Muscle layer of colon (tissue), 2 donors: ENCODE measurements around the gene COP1.

Source experiments
- H3K27ac ChIP-seq: one replicate; pipeline ENCODE4 v1.7.0; 2013; ENCODE audit warnings: low read depth, mild to moderate bottlenecking, low read length, moderate library complexity
- H3K27me3 ChIP-seq, 2 donors: one replicate each; pipeline ENCODE4 v1.7.0; 2013; ENCODE audit warnings: low read length in 2 of 2, mild to moderate bottlenecking in 2 of 2; ENCODE audit not compliant: insufficient read depth in 2 of 2, control insufficient read depth in 1 of 2
- H3K36me3 ChIP-seq: one replicate; pipeline ENCODE4 v1.7.0; 2013; ENCODE audit warnings: mild to moderate bottlenecking, low read length; ENCODE audit not compliant: insufficient read depth
- H3K4me1 ChIP-seq: one replicate; pipeline ENCODE4 v1.7.0; 2013; ENCODE audit warnings: mild to moderate bottlenecking, low read length; ENCODE audit not compliant: insufficient read depth
- H3K4me3 ChIP-seq, 2 donors: one replicate each; pipeline ENCODE4 v1.7.0; 2013; ENCODE audit warnings: low read length in 2 of 2, low read depth in 1 of 2, mild to moderate bottlenecking in 1 of 2, moderate library complexity in 1 of 2
- H3K9ac ChIP-seq: one replicate; pipeline ENCODE4 v1.7.0; 2013; ENCODE audit warnings: low read length
- H3K9me3 ChIP-seq: one replicate; pipeline ENCODE4 v1.7.0; 2013; ENCODE audit warnings: mild to moderate bottlenecking, low read length
- donor health status: abdominal sarcoma.
- donor health status: Adenocarcinoma of cecum.

The COP1 gene

DNA sequence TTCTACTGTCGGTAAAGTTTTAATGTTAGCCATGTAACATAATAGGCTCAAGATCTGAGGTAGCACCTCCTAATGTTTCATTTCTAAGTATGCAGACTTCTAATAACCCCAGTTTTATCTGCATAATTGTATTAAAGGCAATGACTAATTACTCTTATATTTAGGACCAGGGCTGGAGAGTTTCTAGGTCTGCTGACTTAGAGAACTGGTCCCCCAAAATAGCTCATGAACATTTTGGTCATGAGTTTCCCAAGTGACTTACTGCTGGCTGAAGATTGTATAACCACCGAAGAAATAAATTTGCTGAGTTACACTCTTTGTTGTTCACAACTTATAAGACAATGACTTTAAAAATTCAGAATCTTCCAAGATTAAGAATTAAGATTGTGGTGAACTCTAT, 265.9 kb downstream of the COP1 start:
- Histone ChIP-seq H3K4me3 (no peak overlapping the region), H3K4me1 (no peaks in the 10 kb centered on the region), H3K27me3 (no peaks in the 10 kb centered on the region), H3K36me3 (peaks cover 17% of the 10 kb centered on the region), H3K9ac (no peak overlapping the region), H3K9me3 (no peaks in the 10 kb centered on the region), H3K27ac (no peak overlapping the region)

DNA sequence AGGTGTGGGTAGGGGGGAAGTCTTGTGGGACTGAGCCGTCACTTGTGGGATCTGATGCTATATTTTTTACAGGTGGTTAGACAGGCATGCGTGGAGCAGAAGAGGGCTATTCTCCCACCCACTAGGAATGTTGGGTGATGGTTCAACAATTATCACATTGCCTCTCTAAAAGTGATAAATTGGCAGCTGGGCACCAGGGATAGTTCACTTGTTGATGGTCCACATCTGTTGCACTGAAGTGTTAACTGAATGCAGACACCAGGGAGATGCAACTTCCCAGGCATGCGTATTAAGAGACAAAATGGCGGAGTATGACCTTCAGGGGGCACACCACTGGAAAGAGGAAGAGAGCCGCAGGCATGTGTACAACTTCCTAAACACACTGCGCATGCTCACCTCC, 270.4 kb downstream of the COP1 start:
- no peaks in the 10 kb centered on the region for H3K9me3 ChIP-seq
- H3K36me3 ChIP-seq = peaks cover 9% of the 10 kb centered on the region
- no peak overlapping the region for H3K27ac ChIP-seq
- no peaks in the 10 kb centered on the region for H3K27me3 ChIP-seq
- no peaks in the 10 kb centered on the region for H3K4me1 ChIP-seq
- H3K9ac ChIP-seq = no peak overlapping the region
- H3K4me3 ChIP-seq = no peak overlapping the region

DNA sequence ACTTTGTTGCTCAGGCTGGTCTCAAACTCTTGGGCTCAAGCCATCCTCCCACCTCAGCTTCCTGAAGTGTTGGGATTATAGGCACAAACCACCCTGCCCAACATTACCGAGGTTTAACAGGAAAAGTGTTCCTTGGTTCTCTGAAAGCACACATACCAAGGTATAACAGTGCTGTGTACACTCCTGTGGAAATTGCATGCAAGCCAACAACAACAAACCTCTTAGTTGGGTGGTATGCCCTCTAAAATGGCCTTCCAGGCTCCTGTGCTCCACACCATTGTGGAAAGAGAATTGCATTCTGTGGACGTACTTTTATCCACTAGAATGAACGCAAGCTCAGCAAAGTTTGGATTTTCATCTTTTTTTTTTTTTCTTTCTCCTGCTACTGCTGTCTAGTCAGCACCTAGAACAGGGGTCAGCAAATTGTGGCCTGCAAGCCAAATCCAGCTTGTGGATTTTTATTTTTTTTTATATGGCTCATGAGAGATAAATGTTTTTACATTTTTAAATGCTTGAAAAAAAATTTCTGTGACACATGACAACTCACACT, 271.4 kb downstream of the COP1 start:
- no peak overlapping the region for H3K27ac ChIP-seq
- H3K9me3 ChIP-seq = no peaks in the 10 kb centered on the region
- H3K9ac ChIP-seq = no peak overlapping the region
- peaks cover 9% of the 10 kb centered on the region for H3K36me3 ChIP-seq
- H3K4me3 ChIP-seq = no peak overlapping the region
- H3K4me1 ChIP-seq = no peaks in the 10 kb centered on the region
- H3K27me3 ChIP-seq = no peaks in the 10 kb centered on the region

DNA sequence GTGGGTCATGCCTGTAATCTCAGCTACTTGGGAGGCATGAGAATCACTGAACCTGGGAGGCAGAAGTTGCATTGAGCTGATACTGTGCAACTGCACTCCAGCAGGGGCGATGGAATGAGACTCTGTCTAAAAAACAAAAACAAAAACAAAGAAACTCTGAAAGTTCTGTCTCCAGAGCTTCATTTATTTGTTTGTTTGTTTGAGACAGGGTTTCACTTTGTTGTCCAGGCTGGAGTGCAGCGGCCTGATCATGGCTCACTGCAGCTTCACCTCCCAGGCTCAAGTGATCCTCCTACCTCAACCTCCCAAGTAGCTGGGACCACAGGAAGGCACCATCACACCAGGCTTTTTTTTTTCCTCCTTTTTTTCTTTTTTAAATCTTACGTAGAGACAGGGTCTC, 271.9 kb downstream of the COP1 start:
- no peak overlapping the region for H3K4me3 ChIP-seq
- H3K4me1 ChIP-seq = no peaks in the 10 kb centered on the region
- H3K27me3 ChIP-seq = no peaks in the 10 kb centered on the region
- no peak overlapping the region for H3K27ac ChIP-seq
- H3K9ac ChIP-seq = no peak overlapping the region
- peaks cover 7% of the 10 kb centered on the region for H3K36me3 ChIP-seq
- H3K9me3 ChIP-seq = no peaks in the 10 kb centered on the region

DNA sequence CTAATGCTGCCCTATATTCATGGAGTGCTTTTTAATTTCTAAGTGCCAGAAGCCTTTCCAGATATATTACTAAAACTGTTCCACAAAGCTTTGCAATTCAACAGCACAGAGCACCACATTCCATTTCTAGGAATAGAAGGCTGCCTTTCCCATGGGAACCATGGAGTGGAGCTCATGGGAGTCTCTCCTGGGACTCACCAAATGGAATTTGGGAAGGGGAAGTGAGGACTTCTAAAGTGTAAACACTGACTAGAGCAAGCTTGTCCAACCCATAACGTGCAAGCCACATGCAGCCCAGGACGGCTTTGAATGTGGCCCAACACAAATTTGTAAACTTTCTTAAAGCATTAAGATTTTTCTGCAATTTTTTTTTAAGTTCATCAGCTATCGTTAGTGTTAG, 273.3 kb downstream of the COP1 start:
- Histone ChIP-seq H3K27me3 (no peaks in the 10 kb centered on the region), H3K27ac (no peak overlapping the region), H3K36me3 (no peaks in the 10 kb centered on the region), H3K9ac (no peak overlapping the region), H3K4me1 (no peaks in the 10 kb centered on the region), H3K9me3 (no peaks in the 10 kb centered on the region), H3K4me3 (no peak overlapping the region)

DNA sequence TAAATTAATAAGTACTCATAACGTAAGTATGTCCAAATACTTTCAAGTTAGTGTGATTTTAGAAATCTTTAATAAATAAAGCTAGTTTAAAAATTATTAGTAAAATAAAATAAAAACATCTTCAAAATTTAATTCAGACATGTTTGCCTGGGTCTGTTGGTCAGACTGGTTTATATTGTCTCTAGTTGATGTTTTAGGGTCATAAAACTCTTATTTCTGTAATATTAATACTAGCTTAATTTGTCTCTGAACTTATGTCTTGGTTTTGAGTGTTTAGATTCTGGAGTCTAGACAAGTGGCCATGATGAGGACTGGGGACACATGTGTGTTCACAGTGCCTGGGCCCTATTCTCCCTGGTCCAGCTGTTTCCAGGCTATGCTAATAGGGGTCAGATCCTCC, 279.1 kb downstream of the COP1 start:
- Histone ChIP-seq H3K9me3 (no peaks in the 10 kb centered on the region), H3K27ac (no peak overlapping the region), H3K4me3 (no peak overlapping the region), H3K4me1 (no peaks in the 10 kb centered on the region), H3K36me3 (no peaks in the 10 kb centered on the region), H3K9ac (no peak overlapping the region), H3K27me3 (no peaks in the 10 kb centered on the region)

DNA sequence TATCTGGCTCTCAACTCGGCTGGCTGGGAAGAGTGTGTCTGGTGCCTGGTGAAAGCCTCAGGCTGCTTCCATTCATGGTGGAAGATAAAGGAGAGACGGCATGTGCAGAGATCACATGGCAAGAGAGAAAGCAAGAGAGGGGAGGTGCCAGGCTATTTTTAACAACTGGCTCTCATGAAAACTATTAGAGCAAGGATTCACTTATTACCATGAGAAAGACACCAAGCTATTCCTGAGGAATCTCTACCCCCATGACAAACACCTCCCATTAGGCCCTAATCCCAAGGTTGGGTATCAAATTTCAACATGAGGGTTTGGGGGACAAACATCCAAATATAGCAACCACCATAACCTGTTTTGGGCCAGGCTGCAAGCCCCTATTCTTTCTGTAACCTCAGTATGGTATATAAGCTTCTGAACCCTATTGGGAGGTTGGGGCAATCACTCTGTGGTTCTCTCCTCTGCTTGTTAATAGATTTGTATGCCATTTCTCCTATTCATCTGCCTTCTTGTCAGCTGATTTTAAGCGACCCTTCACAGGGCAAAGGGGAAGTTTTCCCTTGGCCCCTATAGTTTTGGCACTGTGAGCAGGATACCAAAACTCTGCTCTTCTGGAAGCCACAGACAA, 284.7 kb downstream of the COP1 start:
- H3K9ac ChIP-seq = no peak overlapping the region
- no peaks in the 10 kb centered on the region for H3K36me3 ChIP-seq
- H3K4me3 ChIP-seq = no peak overlapping the region
- no peaks in the 10 kb centered on the region for H3K27me3 ChIP-seq
- H3K27ac ChIP-seq = no peak overlapping the region
- no peaks in the 10 kb centered on the region for H3K9me3 ChIP-seq
- H3K4me1 ChIP-seq = no peaks in the 10 kb centered on the region

DNA sequence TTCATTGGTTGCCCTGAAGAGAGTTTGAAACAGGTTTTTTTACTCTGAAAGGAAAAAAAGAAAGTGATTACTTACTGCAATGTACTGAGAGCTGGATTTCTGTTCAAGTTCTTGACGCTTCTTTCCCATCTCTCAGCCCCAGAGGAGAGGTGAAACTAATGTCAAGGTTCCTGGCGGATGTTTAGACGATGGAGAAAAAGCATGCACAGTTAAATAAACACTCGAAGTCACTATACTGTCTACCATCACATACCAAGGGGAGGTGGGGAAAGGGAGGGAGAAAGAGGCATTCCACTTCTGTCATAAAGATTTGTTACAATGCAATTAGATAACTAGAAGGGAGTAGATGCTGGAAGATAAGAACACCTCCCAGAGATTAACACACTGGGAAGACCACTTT, 286.7 kb downstream of the COP1 start:
- H3K9me3 ChIP-seq = no peaks in the 10 kb centered on the region
- no peaks in the 10 kb centered on the region for H3K4me1 ChIP-seq
- no peak overlapping the region for H3K27ac ChIP-seq
- H3K27me3 ChIP-seq = no peaks in the 10 kb centered on the region
- no peaks in the 10 kb centered on the region for H3K36me3 ChIP-seq
- no peak overlapping the region for H3K4me3 ChIP-seq
- no peak overlapping the region for H3K9ac ChIP-seq

DNA sequence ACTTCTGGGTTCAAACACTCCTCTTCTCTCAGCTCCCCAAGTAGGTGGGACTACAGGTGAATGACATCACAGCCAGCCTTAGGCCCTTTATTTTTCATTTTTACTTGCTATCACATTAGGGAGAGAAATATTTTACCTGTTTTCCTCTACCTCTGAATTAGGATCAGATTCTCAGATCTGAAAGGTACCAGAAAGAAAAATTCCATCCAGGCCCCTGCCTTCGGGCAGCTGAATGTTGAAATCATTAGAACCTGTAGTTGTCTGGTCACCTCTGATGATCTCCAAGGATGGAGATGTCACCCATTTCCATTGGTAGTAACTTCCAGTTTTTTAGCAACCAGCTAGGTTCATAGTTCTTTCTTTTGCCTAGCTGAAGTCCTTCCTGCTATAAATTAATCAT, 288.1 kb downstream of the COP1 start:
- Histone ChIP-seq H3K4me1 (no peaks in the 10 kb centered on the region), H3K4me3 (no peak overlapping the region), H3K9me3 (no peaks in the 10 kb centered on the region), H3K27ac (no peak overlapping the region), H3K27me3 (no peaks in the 10 kb centered on the region), H3K9ac (no peak overlapping the region), H3K36me3 (no peaks in the 10 kb centered on the region)

DNA sequence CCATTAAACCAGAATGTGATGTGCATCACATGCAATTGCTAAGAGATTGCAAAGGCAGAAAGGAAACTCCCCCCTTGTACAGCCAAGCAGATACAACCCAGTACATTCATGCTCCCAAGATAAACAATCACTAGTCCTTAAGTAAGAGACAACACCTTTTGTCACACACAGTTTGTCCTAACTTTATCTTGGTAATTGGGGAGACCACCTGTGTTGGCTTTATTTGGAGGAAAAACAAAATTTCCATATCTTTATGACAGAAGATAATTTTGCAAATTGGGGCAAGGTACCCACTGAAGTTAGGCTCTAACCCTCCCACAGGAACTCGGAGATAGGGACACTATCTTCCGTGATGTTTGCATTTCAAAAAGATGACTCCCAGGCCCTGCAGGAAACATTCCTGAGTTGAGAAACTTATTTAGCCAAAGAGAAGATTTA, 288.7 kb downstream of the COP1 start:
- no peaks in the 10 kb centered on the region for H3K27me3 ChIP-seq
- no peak overlapping the region for H3K9ac ChIP-seq
- H3K4me3 ChIP-seq = no peak overlapping the region
- H3K36me3 ChIP-seq = no peaks in the 10 kb centered on the region
- no peaks in the 10 kb centered on the region for H3K4me1 ChIP-seq
- H3K9me3 ChIP-seq = peaks cover 4% of the 10 kb centered on the region
- no peak overlapping the region for H3K27ac ChIP-seq

DNA sequence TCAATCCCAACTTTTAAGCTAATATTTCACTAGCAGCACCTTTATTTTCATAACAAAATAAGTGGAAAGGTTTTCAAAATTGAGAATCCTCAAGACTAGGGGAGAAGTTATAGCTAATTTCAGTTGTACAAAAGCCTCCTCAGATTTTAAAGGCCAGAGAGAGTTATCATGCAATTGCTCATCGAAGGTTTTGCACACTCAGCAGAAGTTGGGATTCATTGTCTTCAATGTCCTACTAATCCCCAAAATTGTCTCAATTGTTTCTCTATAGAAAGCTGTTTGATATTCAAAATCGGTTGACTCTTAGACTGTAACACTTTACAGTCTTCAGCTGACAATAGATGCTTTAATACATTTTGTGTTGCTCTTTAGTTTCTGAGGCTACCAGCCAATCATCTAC, 293.0 kb downstream of the COP1 start:
- no peak overlapping the region for H3K4me3 ChIP-seq
- peaks cover 21% of the 10 kb centered on the region for H3K9me3 ChIP-seq
- no peak overlapping the region for H3K9ac ChIP-seq
- no peaks in the 10 kb centered on the region for H3K4me1 ChIP-seq
- H3K36me3 ChIP-seq = no peaks in the 10 kb centered on the region
- H3K27me3 ChIP-seq = no peaks in the 10 kb centered on the region
- H3K27ac ChIP-seq = no peak overlapping the region

DNA sequence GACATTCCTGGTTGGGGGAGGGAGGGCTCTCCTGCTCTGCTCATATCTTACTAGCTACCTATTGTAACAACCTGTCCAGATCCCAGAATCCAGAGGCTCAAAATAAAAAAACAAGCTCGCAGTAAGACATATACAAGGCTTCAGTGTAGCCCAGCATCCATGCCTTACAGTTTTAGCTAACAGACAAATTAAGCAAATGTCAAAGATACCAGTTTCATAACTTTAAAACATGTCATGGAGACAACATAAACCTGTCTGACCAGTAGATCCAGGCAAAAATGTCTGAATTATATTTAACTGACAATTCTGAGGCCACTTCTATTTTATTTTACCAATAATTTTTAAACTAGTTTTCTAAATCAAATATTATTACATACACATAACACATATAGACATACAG, 295.9 kb downstream of the COP1 start:
- H3K4me3 ChIP-seq = no peak overlapping the region
- peaks cover 21% of the 10 kb centered on the region for H3K9me3 ChIP-seq
- H3K36me3 ChIP-seq = no peaks in the 10 kb centered on the region
- H3K9ac ChIP-seq = no peak overlapping the region
- no peak overlapping the region for H3K27ac ChIP-seq
- no peaks in the 10 kb centered on the region for H3K4me1 ChIP-seq
- H3K27me3 ChIP-seq = no peaks in the 10 kb centered on the region
